HCT116 (cell line): ENCODE measurements around the gene KLK6.

ENCODE experiments used
- POLR2A ChIP-seq: IDR thresholded peaks from 2 replicates; pipeline ENCODE4 v1.7.0; 2011; ENCODE audit warnings: borderline replicate concordance; ENCODE audit not compliant: insufficient read depth, insufficient read length; ENCODE audit errors: extremely low read depth
- POLR2AphosphoS5 ChIP-seq: IDR thresholded peaks from 2 replicates; pipeline ENCODE4 v1.6.1; 2011; ENCODE audit warnings: mild to moderate bottlenecking, low read depth, low read length, moderate library complexity
- SIN3A ChIP-seq: IDR thresholded peaks from 2 replicates; pipeline ENCODE4 v1.6.1; 2012; ENCODE audit warnings: low read depth
- TF ChIP-seq, protein P1 (sequence below), 3 experiments: fragments of 200-600 bp in 1 of 3; sonication (generic) in 1 of 3; IDR thresholded peaks in 2 of 3; conservative IDR thresholded peaks in 1 of 3; 2 replicates each; pipeline ENCODE4 v1.5.1; 2012 to 2017; ENCODE audit warnings: low read depth in 2 of 3, low read length in 2 of 3, antibody characterized with exemption in 1 of 3, borderline replicate concordance in 1 of 3, control low read depth in 1 of 3, mild to moderate bottlenecking in 1 of 3, mixed read lengths in 1 of 3, mixed run types in 1 of 3, moderate library complexity in 1 of 3; ENCODE audit not compliant: insufficient read depth in 1 of 3

GRCh38 chr19:51012661-51013190 lies 43.3 kb upstream of the KLK6 start:
- no peak for TF ChIP-seq POLR2AphosphoS5
- no peak for TF ChIP-seq POLR2A
- TF ChIP-seq, protein P1, sequence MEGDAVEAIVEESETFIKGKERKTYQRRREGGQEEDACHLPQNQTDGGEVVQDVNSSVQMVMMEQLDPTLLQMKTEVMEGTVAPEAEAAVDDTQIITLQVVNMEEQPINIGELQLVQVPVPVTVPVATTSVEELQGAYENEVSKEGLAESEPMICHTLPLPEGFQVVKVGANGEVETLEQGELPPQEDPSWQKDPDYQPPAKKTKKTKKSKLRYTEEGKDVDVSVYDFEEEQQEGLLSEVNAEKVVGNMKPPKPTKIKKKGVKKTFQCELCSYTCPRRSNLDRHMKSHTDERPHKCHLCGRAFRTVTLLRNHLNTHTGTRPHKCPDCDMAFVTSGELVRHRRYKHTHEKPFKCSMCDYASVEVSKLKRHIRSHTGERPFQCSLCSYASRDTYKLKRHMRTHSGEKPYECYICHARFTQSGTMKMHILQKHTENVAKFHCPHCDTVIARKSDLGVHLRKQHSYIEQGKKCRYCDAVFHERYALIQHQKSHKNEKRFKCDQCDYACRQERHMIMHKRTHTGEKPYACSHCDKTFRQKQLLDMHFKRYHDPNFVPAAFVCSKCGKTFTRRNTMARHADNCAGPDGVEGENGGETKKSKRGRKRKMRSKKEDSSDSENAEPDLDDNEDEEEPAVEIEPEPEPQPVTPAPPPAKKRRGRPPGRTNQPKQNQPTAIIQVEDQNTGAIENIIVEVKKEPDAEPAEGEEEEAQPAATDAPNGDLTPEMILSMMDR (IDR thresholded peaks at IDR 0.05 in 2 of 3, conservative IDR thresholded peaks at IDR 0.05 in 1 of 3; ENCODE audit: borderline replicate concordance in 1 of 3, insufficient read depth in 1 of 3, low read depth in 2 of 3, low read length in 2 of 3): no peak
- TF ChIP-seq SIN3A: no peak
